Spleen (tissue), 11 donors: ENCODE results near the gene HOXA13. TPM values are rescaled to one million over a fixed set of nuclear protein-coding genes. Genes with fewer than 3 reads are reported as not detected.
A peak's percentile ranks its signal among the peaks of the same experiment; 100 is the strongest.

Source experiments
- DNase-seq: peaks from one replicate; pipeline ENCODE4 v3.0.0-alpha.2; 2020
- H3K27ac ChIP-seq, 8 donors: fragments of 200-600 bp; sonication (generic) in 7 of 8; 1 replicate in 4 of 8; 2 replicates in 4 of 8; pipeline versions ENCODE4 v1.5.0 to v1.8.0; 2016 to 2021; ENCODE audit warnings: inconsistent platforms in 4 of 8, mild to moderate bottlenecking in 4 of 8, moderate library complexity in 1 of 8
- H3K27me3 ChIP-seq, 7 donors: fragments of 200-600 bp; sonication (generic) in 6 of 7; replicated peaks in 1 of 7; 1 replicate in 4 of 7; 2 replicates in 3 of 7; pipeline versions ENCODE4 v1.5.0 to v1.8.0; 2016 to 2021; ENCODE audit warnings: inconsistent platforms in 3 of 7, mild to moderate bottlenecking in 1 of 7
- H3K36me3 ChIP-seq, 6 donors: fragments of 200-600 bp; sonication (generic) in 5 of 6; 1 replicate in 4 of 6; 2 replicates in 2 of 6; pipeline versions ENCODE4 v1.5.0 to v1.8.0; 2016 to 2021; ENCODE audit warnings: inconsistent platforms in 2 of 6
- H3K4me1 ChIP-seq, 6 donors: fragments of 200-600 bp; sonication (generic) in 5 of 6; 1 replicate in 3 of 6; 2 replicates in 3 of 6; pipeline versions ENCODE4 v1.5.0 to v1.8.0; 2016 to 2021; ENCODE audit warnings: inconsistent platforms in 3 of 6
- H3K4me3 ChIP-seq, 8 donors: fragments of 200-600 bp; sonication (generic) in 7 of 8; 1 replicate in 4 of 8; 2 replicates in 4 of 8; pipeline versions ENCODE4 v1.5.0 to v1.8.0; 2016 to 2021; ENCODE audit warnings: inconsistent platforms in 4 of 8, mild to moderate bottlenecking in 4 of 8, moderate library complexity in 2 of 8
- H3K9me3 ChIP-seq, 8 donors: fragments of 200-600 bp; sonication (generic) in 7 of 8; 1 replicate in 4 of 8; 2 replicates in 4 of 8; pipeline versions ENCODE4 v1.5.0 to v1.8.0; 2016 to 2021; ENCODE audit warnings: inconsistent platforms in 4 of 8
- CTCF ChIP-seq, 11 experiments: fragments of 200-600 bp in 7 of 11; fragments of 450-650 bp in 4 of 11; sonication (generic) in 4 of 11; IDR thresholded peaks in 8 of 11; conservative IDR thresholded peaks in 3 of 11; 1 replicate in 7 of 11; 2 replicates in 4 of 11; pipeline versions ENCODE4 v1.4.0 to v1.8.0; 2016 to 2021; ENCODE audit warnings: antibody characterized with exemption in 11 of 11, inconsistent platforms in 4 of 11, mild to moderate bottlenecking in 1 of 11
- POLR2A ChIP-seq, 3 donors: fragments of 450-650 bp; IDR thresholded peaks; one replicate each; pipeline ENCODE4 v1.5.1; 2017; ENCODE audit warnings: antibody characterized with exemption in 3 of 3, mild to moderate bottlenecking in 1 of 3
- POLR2AphosphoS5 ChIP-seq, 3 donors: sonication (generic); formaldehyde crosslinking; IDR thresholded peaks; one replicate each; pipeline ENCODE4 v1.5.1; 2017; ENCODE audit warnings: antibody characterized with exemption in 3 of 3
- WGBS, 5 donors: extraction: QIAGEN DNeasy Blood & Tissue Kit in 3 of 5; methylation state at CpG; one replicate each; pipeline versions ENCODE4 v1.1.5 to v1.1.7; 2013 to 2018; 5-methylcytosine and 5-hydroxymethylcytosine counted together
- intact Hi-C: fragments of 100-400 bp; cut with DNase I; formaldehyde crosslinking; loops from one replicate; pipeline ENCODE4 v1.15.0; 2023; ENCODE audit warnings: low total_unique reads
- polyA plus RNA-seq, 3 donors: library from polyadenylated mRNA; stranded (reverse); fragments of 200-250 nt; gene quantifications; one replicate each; pipeline ENCODE4 v1.2.1, GENCODE V29; 2013
- total RNA-seq, 7 donors: library from RNA; depleted of rRNA in 3 of 7; stranded (reverse); fragments of >200 nt in 3 of 7; fragmentation: NEBNext Ultra II Directional in 4 of 7; extraction: Animal tissue kit (Norgen Biotek cat#: 25700) in 4 of 7; gene quantifications; one replicate each; pipeline versions ENCODE4 v1.1.0 to v1.2.1, GENCODE V29; 2016 to 2021
- donor health status: healthy with polysubstance abuse.
- donor health status: DM: no; HTN: no; CAD: no; lungs with moderate emphysema.
- donor health status: DM: no; HTN: no; CAD: no.
- donor health status: Bipolar disorder and iron deficiency.
- donor health status: healthy.
- donor health status: DM: no; HTN: no; CAD: no.
- donor health status: DM: yes; HTN: yes; CAD: no.

Gene HOXA13
- total and polyA plus RNA-seq, 10 donors, result not detected

GRCh38 chr7:27235387-27236311 lies 35.8 kb upstream of the HOXA13 start:
- Histone ChIP-seq H3K27ac (no peak overlapping the region), H3K9me3 (no peaks in the 10 kb centered on the region), H3K4me1 (peaks cover 5 to 31% (median 21%) of the 10 kb centered on the region in 6 donors), H3K27me3 (peaks cover 0 to 93% (median 56%) of the 10 kb centered on the region in 7 donors), H3K4me3 (peak overlapping the region in 7 of 8 donors; percentile 16 to 62 (median 27)), H3K36me3 (no peaks in the 10 kb centered on the region)
- peak in 5 of 11 experiments; percentile 24 to 35 (median 29) for TF ChIP-seq CTCF (IDR thresholded peaks at IDR 0.05 in 8 of 11, conservative IDR thresholded peaks at IDR 0.05 in 3 of 11)
- TF ChIP-seq POLR2A (IDR thresholded peaks at IDR 0.05), result no peak
- peak in 2 of 3 donors; percentile 11 to 49 for TF ChIP-seq POLR2AphosphoS5 (IDR thresholded peaks at IDR 0.05)
- 6 to 18% (median 8%) methylated on average over 21 to 66 of the region's 66 CpGs for WGBS, 5 donors
- intact Hi-C loops, result no loop called here
- DNase-seq, result no peak

- H3K27ac ChIP-seq, result no peak overlapping the region
- H3K36me3 ChIP-seq, result no peaks in the 10 kb centered on the region
- TF ChIP-seq CTCF (IDR thresholded peaks at IDR 0.05 in 8 of 11, conservative IDR thresholded peaks at IDR 0.05 in 3 of 11), result no peak
- no peak for TF ChIP-seq POLR2AphosphoS5 (IDR thresholded peaks at IDR 0.05)
- no peak for TF ChIP-seq POLR2A (IDR thresholded peaks at IDR 0.05)
- intact Hi-C loops, result no loop called here
- no peak for DNase-seq
- H3K9me3 ChIP-seq, result no peaks in the 10 kb centered on the region
- H3K4me1 ChIP-seq, result peaks cover 0 to 7% (median 6%) of the 10 kb centered on the region in 6 donors
- 73 to 89% (median 79%) methylated on average over 4 of the region's 4 CpGs for WGBS, 5 donors
- H3K27me3 ChIP-seq, result peaks cover 11 to 78% (median 35%) of the 10 kb centered on the region in 7 donors
- H3K4me3 ChIP-seq, result no peak overlapping the region
Observed at GRCh38 chr7:27229448-27229847, 29.6 kb upstream of the HOXA13 start.

GRCh38 chr7:27224983-27225934 lies 25.4 kb upstream of the HOXA13 start:
- WGBS, 5 donors, result 4 to 19% (median 8%) methylated on average over 23 to 61 of the region's 61 CpGs
- H3K36me3 ChIP-seq, result no peaks in the 10 kb centered on the region
- H3K27me3 ChIP-seq, result peaks cover 14 to 89% (median 68%) of the 10 kb centered on the region in 7 donors
- TF ChIP-seq CTCF (IDR thresholded peaks at IDR 0.05 in 8 of 11, conservative IDR thresholded peaks at IDR 0.05 in 3 of 11), result no peak
- TF ChIP-seq POLR2AphosphoS5 (IDR thresholded peaks at IDR 0.05), result no peak
- no peak for TF ChIP-seq POLR2A (IDR thresholded peaks at IDR 0.05)
- no peaks in the 10 kb centered on the region for H3K9me3 ChIP-seq
- DNase-seq, result no peak
- H3K4me1 ChIP-seq, result peaks cover 0 to 15% (median 11%) of the 10 kb centered on the region in 6 donors
- no peak overlapping the region for H3K27ac ChIP-seq
- intact Hi-C loops, result no loop called here
- peak overlapping the region in 2 of 8 donors; percentile 1 to 26 for H3K4me3 ChIP-seq
